NCI-H748 (cell line): ENCODE results near the gene NCKAP1.
A peak's percentile ranks its signal among the peaks of the same experiment; 100 is the strongest.
"Not testable (repeated sequence)": the region's sequence is repeated elsewhere in the genome, so short reads cannot be mapped to it uniquely, and the experiment has no call there.

Experiments used
- DNase-seq: peaks from one replicate; lab custom pipeline; 2025; ENCODE audit not compliant: unreplicated experiment; lab: John Stamatoyannopoulos, UW

NCKAP1 gene

DNA sequence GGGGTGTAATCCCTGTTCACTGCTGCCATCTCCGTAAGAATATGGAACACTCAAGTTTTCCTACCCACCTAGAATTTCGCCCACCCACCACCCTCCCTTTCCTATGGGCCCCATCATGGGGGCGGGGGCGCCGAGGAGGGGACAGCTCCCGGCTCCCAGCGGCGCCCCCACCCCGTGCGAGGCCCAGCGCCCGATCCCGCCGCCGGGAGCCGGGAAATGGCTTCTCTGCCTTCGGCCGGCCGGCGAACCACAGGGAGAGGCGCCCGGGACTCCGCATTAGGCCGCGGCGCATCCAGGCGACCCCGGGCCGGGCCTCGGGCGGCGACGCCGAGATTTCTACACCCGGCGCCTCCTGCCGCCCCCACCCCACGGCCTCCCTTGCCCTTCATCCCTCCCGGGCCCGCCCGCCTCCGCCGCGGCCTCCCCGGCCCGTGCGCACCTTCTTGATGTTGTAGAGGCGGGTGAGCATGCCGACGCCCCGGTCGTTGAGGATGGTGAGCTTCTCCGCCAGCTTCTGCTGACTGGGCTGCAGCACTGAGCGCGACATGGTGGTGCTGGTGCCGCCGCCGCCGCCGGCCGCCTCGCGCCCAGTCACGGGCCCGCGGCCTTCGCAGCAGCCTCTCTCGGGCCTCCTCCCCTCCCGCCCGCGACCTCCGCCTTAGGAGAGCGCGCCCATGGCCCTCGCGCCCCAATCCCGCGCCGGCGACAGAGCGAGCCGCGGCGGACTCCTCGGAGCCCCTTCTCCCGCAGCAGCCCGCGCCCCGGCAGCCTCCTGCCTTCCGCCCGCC, 510 bp downstream of the NCKAP1 start:
- DNase-seq = peak; percentile 90

DNA sequence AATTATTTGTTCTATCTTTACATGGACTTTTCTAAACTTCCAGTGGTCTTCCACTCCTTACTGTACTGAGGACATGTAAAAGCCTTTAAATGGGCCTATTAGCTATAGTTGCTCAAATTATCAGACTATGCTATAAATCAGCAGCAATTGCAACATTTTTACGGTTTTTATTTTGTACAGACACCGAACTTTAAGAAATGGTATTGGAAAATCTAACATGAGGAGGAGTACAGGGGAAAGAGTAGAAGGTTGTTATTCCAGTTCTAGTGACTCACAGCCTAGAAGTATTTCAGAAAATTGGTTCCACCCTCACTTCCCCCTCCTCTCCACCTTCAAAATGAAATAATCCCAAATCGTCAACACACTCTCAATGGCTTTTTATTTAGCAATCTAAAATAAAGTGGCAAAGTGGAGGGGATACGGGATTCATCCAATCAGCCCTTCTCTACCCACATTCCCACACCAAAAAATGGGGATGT, 1.1 kb downstream of the NCKAP1 start:
- peak; percentile 48 for DNase-seq

DNA sequence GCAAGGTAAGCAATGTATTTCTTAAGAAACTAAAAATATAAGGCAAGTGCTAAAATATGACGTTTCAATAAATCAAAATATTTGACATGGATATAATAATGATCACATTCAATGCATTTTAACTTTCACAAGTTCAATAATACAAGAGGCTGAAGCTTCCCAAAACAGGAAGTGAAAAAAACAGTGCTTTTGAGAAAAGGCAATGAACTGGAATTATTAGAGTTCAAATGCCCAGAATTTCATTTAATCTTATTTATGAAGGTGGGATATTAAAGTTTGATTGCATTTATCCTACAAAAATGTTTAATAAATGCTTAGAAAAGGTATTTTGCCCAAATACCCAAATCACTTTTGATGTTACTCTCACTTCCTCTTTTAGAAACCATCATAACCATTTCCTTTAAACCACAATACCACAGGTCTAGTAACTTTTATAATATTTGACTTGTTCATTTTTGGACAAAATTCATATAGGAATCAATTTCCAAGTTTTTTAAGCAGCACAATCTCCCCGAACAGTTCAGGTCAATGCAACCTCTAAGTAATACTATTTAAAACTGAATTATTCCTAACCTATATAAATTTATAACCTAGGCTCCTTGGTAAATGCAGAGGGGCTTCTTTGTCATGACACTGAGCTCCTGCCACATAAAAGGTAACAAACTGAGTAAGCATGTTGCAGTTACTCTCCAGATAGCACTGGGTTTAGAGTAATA, 2.1 kb downstream of the NCKAP1 start:
- DNase-seq = no peak

DNA sequence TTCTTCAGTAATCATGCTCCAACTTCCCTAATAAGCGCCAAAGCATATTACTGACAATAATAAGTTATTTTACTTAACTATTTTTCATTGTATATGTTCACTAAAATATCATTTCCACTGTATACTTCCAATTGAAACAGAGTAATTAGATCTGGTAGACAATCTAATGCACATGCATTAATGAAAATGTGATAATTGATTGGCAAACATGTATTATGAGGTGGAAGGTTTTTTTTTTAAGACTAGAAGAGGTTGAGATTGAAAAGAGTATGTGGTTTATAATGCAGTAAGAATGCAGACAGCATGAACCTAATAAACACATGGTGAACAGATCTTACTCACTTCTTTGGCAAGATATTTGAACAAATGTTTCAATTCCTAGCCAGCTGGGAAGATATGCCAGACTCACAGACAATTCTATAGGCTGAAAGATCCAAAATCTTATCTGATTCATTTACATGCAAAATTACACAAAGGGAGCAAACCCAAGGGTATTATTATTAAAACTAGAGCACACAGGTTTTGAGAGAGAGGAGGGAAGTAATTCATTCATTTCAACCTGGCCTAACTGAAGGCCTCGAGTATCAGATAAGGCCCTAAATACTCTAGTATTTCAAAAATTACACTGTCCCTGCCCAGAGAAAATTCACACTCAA, 2.8 kb downstream of the NCKAP1 start:
- DNase-seq = no peak

DNA sequence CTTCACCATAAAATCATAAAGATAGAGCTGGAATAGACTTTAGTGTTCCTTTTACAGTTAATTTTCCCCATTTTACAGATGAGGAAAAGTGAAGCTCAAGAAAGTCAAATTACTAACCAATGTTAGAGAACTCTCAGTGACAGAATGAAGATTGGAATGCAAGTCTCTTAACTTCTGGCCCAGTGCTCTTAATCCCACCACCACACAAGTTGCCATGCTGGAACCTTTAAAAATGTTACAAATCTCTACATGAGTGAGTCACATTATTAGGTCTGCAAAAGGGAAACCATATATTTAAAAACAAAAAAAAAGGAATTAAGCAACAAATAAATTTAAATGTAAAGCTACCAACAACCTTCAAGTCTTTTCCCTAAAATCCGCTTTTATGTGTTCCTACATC, 3.5 kb downstream of the NCKAP1 start:
- DNase-seq = no peak

DNA sequence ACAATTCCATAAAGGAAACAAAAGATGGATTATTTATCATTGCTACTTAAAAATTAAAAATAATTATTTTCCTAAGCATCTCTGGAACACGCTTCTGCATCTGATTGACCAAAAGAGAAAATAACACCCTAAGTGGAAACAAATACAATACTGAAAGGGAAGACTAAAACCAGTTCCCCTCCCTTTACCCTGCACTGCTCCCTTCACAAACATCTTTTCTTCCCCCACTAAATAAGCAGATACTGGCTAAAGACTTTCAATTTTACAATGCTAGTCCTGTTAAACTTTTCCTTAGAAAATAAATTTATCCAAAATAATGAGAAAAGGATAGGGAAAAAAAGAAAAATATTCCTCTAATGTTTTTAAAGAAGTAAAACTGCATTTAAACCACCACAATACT, 4.3 kb downstream of the NCKAP1 start:
- DNase-seq = no peak

DNA sequence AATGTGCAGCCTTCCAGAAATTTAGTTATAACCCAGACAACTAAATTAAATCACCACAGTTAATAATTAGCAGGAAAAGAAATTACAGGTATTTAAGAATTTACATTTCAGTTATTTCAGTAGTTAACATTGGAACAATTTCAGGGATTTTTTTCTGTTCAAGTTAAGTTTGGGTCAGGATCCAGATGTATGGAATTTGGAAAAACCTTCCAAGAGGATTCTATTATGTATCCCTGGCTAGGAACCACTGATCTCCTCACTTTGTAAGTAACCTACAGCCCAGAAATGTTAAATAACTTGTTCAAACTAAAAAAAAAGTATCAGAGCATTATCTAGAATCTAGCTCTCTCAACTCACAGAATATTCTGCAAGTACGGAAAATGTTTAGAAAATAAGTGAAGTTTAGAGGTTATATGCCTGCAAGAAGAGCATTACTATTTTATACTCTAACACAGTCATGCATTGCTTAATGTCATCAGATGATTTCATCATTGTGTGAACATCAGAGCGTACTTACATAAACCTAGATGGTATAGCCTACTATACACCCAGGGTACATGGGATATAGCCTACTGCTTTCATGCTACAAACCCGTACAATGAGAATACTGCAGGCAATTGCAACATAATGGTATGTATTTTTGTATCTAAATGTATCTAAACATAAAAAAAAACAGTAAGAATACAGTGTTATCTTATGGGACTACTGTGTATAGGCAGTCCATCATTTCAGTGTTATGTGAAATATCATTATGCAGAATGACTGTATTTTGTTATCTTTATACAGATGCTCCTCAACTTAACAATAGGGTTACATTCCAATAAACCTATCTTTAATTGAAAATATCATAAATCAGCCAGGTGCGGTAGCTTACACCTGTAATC, 6.1 kb downstream of the NCKAP1 start:
- DNase-seq = no peak

DNA sequence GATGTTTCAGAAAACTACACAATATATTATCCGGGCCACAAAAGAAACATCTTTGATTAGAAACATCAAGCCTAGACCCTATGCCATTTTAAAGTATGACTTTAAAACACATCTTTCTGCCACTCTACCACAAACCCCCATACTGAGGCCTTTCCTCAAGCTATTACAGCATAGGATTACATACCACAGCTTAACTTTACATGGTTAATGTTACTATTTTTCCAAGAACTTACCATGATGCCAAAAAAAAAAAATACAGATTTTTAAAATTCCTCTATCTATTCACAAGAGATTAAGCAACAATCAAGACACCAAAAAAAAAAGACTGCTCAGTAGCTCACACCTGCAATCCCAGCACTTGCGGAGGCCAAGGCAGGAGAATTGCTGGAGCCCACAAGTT, 9.0 kb downstream of the NCKAP1 start:
- DNase-seq = no peak

DNA sequence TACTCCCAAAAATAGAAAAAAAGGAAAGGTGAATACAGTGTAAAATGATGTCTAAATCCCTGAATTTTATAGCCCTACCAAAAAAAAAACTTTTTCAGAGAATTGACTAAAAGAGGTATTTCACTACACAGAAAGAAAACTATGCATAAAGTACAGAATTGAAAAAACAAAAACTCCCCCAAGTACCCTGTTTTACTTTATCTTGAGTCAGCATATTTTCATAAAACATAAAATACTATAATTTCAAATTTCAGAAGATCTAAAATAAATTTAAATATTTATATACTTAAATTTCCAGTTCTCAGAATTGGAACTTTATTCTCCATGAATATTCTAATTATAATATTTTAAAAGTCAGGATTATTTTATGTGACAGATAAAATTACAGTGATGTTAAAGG, 10.1 kb downstream of the NCKAP1 start:
- no peak for DNase-seq

DNA sequence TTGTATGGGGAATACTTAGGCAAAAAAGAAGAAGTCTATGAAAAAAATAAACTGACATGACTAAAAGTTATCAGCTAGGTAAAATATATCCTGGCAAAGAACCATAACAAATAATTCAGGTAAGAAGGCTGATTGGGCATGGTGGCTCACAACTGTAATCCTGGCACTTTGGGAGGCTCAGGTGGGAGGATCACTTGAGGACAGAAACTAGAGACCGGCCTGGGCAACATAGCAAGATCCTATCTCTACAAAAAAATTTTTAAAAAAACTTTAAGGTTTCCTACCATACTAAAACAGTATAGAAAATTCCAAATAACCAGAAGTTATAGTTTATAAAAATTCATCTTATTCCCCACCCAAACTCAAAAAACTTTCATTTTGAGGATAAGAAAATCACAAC, 10.8 kb downstream of the NCKAP1 start:
- no peak for DNase-seq

DNA sequence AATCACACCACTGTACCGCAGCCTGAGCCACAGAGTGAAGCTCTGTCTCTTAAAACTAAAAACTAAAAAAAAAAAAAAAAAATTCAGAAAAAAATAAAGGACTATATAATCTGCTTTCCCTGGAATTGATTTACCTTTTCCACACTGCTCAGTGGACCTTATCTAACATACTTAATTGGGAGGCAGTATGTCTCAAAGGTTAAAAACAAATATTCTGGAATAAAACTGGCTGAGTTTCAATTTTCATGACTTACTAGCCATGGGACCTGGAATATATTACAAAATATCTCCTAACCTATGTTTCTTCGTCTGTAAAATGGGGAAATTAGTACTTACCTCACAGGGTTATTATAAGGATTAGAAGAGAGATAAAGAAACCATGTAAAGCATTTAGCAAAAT, 11.8 kb downstream of the NCKAP1 start:
- DNase-seq = no peak

DNA sequence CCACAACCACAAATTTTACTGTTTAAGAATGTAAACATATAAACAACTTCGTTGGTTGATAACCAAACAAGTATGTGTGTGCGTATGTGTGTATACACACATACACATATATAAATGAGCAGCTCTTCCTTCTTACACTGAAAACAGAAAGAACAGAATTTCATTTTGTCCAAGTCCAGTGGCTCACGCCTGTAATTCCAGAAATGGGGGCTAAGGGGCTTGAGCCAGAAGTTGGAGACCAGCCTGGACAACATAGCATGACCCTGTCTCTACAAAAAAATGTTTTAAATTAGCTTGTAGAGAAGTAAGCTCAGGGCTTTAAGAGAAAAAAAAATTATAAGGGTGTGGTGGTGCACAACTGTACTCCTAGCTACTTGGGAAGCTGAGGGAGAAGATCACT, 12.3 kb downstream of the NCKAP1 start:
- no peak for DNase-seq

DNA sequence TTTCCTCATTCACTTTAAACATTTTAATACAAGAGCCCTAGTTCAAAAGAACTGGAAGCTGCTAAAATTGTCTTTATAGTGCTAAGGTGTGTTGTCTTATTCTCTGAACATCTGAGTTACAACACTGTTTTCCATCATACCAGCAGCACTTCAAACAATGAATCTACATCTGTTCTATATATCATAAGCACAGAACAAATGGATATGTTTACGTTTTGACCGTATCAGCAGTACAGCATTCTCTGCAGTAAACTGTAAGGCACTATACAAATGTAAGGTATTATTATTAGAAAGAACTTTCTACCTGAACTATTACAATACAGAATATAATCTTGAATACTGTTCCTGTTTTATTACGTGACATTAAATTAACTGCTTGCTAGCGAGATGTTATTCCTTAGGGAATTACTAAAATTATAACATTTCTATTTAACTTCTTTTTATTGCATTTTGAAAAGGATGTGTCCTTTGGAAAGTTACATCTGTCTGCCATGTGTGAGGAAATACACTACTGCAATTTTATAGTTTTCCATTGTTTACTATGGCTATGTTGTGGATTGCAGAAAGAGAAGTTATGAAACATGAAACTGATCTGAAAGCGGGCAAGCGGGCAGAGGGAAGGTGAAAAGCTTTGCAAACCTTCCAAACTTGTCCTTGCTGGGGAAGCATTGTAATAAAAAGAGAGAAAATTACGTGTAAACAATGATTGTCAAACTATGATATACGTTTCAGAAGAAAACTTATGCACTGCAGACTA, 13.7 kb downstream of the NCKAP1 start:
- no peak for DNase-seq

DNA sequence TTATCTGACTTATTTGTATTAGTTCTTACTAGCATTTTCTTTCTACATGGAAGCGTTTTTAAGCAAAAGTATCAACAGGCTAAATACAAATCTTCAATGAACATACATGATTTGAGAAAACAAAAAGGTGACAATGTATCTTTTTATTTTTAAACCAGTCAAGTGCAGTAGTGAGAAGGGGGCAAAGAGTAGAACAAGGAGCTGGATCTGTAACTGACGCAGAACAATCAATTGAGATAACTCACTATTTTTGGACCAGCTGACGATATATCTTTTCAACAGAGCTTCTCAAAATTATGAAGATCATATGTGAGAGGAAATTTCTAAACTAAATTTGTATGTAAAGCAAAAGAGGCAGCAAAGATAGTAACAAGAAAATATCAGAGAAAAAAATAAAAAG, 15.5 kb downstream of the NCKAP1 start:
- DNase-seq = no peak

DNA sequence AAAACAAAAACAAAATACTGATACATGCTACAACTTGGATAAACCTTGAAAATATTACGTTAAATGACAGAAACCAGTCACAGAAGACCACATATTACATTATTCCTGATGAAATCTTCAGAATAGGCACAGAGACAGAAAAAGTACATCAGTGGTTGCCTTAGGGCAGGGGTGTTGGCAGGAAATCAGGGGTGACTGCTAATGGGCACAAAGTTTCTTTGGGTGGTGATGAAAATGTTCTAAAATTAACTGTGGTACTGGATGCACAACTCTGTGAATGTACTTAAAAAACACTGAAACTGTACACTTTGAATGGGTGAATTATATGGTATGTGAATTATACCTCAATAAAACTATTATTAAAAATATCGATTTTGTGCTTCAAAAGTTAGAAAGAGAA, 16.6 kb downstream of the NCKAP1 start:
- no peak for DNase-seq

DNA sequence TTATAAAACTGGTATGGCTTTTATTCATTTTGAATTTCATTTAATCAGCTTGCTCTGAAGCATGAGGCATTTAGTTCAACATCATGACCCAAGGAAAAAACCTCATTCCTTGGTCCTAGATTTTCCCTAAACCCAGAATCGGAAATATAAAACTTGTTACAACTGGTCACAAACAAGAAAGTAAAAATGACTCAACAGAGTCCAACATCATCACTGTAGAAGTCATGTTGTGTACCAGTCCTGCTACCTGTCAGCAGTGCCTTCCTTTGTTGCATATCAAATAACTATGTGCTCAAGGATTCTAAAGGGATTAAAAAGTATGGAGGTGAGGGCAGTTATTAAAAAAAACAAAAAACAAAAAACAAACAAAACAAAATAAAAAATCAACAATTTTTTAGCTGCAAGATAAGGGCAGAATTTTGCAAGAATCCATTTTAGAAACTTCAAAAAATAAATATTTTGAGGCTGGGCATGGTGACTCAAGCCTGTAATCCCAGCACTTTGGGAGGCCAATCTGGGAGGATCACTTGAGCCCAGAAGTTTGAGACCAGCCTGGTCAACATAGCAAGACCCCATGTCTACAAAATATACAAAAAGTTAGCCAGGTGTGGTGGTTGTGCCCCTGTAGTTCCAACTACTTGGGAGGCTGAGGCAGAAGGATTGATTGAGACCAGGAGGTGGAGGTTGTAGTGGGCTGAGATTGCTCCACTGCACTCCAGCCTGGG, 18.4 kb downstream of the NCKAP1 start:
- DNase-seq = no peak

DNA sequence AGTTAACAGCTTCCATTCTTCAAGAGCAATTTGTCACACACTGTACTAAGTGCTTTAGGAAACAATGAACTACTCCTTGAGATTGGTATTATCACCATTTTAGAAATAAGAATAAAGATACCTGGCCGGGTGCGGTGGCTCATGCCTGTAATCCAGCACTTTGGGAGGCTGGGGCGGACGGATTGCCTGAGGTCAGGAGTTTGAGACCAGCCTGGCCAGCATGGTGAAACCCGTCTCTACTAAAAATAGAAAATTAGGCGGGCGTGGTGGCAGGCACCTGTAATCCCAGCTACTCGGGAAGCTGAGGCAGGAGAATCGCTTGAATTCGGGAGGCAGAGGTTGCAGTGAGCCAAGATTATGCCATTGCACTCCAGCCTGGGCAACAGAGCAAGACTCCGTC, 20.4 kb downstream of the NCKAP1 start:
- not testable (repeated sequence) for DNase-seq

DNA sequence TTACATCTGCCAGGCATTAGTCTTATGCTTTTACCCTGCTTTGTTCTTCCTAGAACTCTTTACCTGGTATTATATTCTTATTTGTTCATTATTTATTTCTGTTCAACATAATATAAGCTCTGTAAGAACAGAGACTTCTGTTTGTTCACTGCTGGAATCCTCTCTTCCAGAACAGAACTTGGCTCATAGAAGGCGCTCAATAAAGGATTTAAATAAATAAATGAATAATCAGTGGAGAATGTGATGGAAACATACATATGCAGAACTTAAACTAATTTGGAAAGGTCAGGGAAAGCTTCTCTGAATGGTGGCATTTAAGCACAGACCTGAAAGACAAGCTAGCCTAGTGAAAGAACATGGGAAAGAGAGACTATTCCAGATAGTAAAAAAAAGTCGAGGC, 24.3 kb downstream of the NCKAP1 start:
- no peak for DNase-seq

DNA sequence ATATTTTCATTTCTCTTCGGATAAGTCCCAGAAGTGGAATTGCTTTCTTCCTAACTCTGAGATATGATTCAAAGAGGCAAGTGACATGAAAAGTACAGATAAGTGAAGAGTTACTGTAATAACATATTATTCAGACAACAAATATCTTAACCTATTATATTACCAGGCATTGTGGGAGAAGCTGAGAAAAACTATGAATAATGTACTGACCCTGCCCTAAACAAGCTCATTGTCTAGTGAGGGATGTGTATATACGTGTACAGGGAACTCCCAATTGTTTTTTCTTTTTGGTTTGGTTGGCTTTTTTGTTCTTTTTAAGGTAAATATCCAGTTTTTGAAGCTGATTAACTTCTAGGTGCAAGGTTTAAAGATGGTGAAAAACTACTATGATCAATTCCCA, 26.5 kb downstream of the NCKAP1 start:
- no peak for DNase-seq

DNA sequence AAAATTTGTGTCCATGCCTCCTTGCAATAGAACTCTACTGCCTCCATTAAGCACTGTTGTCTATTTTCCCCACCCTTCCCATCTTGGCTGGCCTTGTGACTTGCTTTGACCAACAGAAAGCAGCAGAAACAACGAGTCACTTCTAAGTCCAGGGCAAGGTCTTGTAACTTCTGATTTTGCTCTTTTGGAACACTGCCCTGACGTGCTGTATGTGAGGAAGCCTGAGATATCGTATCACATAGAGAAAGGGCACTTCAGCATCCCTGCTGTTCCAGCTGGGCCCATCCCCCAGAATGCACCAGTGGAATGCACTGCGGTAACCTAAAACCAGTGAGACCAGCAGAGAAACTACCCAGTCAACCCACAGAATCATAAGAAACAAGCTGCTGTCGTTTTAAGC, 28.1 kb downstream of the NCKAP1 start:
- no peak for DNase-seq
